Memory B cell (primary cell): ENCODE results near the gene SLC6A6.
A peak's percentile ranks its signal among the peaks of the same experiment; 100 is the strongest.

Experiments
- ATAC-seq: fragments of 150-1000 bp; cut with Tn5 transposase; 2 replicates; pipeline ENCODE4 v1.10.0; 2021; ENCODE audit warnings: low read depth, mild to moderate bottlenecking, moderate library complexity
- DNase-seq, 2 donors: peaks; one replicate each; pipeline ENCODE4 v3.0.0; 2022; ENCODE audit warnings: low spot score in 2 of 2
- H3K27ac Mint-ChIP-seq: one replicate; pipeline ENCODE4 v1.8.0; 2022; ENCODE audit warnings: mild to moderate bottlenecking, moderate library complexity, mixed read lengths
- H3K27me3 Mint-ChIP-seq: one replicate; pipeline ENCODE4 v1.8.0; 2022; ENCODE audit warnings: mixed read lengths
- H3K36me3 Mint-ChIP-seq: one replicate; pipeline ENCODE4 v1.8.0; 2022; ENCODE audit warnings: mild to moderate bottlenecking, mixed read lengths
- H3K4me1 Mint-ChIP-seq: one replicate; pipeline ENCODE4 v1.8.0; 2022; ENCODE audit warnings: mixed read lengths
- H3K4me3 Mint-ChIP-seq: one replicate; pipeline ENCODE4 v1.8.0; 2022; ENCODE audit warnings: mild to moderate bottlenecking, moderate library complexity, mixed read lengths
- H3K9me3 Mint-ChIP-seq: one replicate; pipeline ENCODE4 v1.8.0; 2022; ENCODE audit warnings: mixed read lengths

Gene SLC6A6

GRCh38 chr3:14459787-14460186, 57.4 kb downstream of the SLC6A6 start:
- DNase-seq (no peak), ATAC-seq (no peak)
- Mint-ChIP-seq H3K4me3 (no peak overlapping the region), H3K4me1 (peaks cover 6% of the 10 kb centered on the region), H3K27me3 (no peaks in the 10 kb centered on the region), H3K36me3 (peaks cover 19% of the 10 kb centered on the region), H3K9me3 (no peaks in the 10 kb centered on the region), H3K27ac (no peak overlapping the region)

- no peak overlapping the region for H3K27ac Mint-ChIP-seq
- H3K9me3 Mint-ChIP-seq = no peaks in the 10 kb centered on the region
- H3K27me3 Mint-ChIP-seq = no peaks in the 10 kb centered on the region
- H3K4me3 Mint-ChIP-seq = no peak overlapping the region
- H3K4me1 Mint-ChIP-seq = peaks cover 4% of the 10 kb centered on the region
- ATAC-seq (no peak), DNase-seq (no peak)
- H3K36me3 Mint-ChIP-seq = peaks cover 19% of the 10 kb centered on the region
These were observed 58.1 kb downstream of the SLC6A6 start for GRCh38 chr3:14460342-14461005.

- DNase-seq = no peak
- Mint-ChIP-seq H3K4me3 (no peak overlapping the region), H3K36me3 (peaks cover 20% of the 10 kb centered on the region), H3K4me1 (peaks cover 4% of the 10 kb centered on the region), H3K9me3 (no peaks in the 10 kb centered on the region), H3K27ac (peak overlapping the region; percentile 73), H3K27me3 (no peaks in the 10 kb centered on the region)
- no peak for ATAC-seq
These were observed 58.8 kb downstream of the SLC6A6 start for GRCh38 chr3:14461006-14461747.

GRCh38 chr3:14461748-14462324, 59.4 kb downstream of the SLC6A6 start:
- Mint-ChIP-seq H3K9me3 (no peaks in the 10 kb centered on the region), H3K27ac (peak overlapping the region; percentile 73), H3K27me3 (no peaks in the 10 kb centered on the region), H3K4me3 (no peak overlapping the region), H3K36me3 (peaks cover 20% of the 10 kb centered on the region), H3K4me1 (peaks cover 4% of the 10 kb centered on the region)
- no peak for DNase-seq
- peak; percentile 76 for ATAC-seq

GRCh38 chr3:14462738-14463137, 60.3 kb downstream of the SLC6A6 start:
- peaks cover 20% of the 10 kb centered on the region for H3K36me3 Mint-ChIP-seq
- no peak overlapping the region for H3K4me3 Mint-ChIP-seq
- no peaks in the 10 kb centered on the region for H3K9me3 Mint-ChIP-seq
- ATAC-seq (no peak), DNase-seq (no peak)
- no peaks in the 10 kb centered on the region for H3K27me3 Mint-ChIP-seq
- peak overlapping the region; percentile 42 for H3K27ac Mint-ChIP-seq
- H3K4me1 Mint-ChIP-seq = peaks cover 5% of the 10 kb centered on the region

GRCh38 chr3:14463330-14464140, 61.1 kb downstream of the SLC6A6 start:
- Mint-ChIP-seq H3K4me3 (no peak overlapping the region), H3K9me3 (no peaks in the 10 kb centered on the region), H3K27ac (peak overlapping the region; percentile 42), H3K27me3 (no peaks in the 10 kb centered on the region), H3K4me1 (peaks cover 9% of the 10 kb centered on the region), H3K36me3 (peaks cover 20% of the 10 kb centered on the region)
- no peak for ATAC-seq
- no peak for DNase-seq

- Mint-ChIP-seq H3K27me3 (no peaks in the 10 kb centered on the region), H3K9me3 (no peaks in the 10 kb centered on the region), H3K27ac (peak overlapping the region; percentile 38), H3K4me3 (no peak overlapping the region), H3K36me3 (peaks cover 18% of the 10 kb centered on the region), H3K4me1 (peaks cover 9% of the 10 kb centered on the region)
- ATAC-seq (no peak), DNase-seq (no peak)
These were observed 61.7 kb downstream of the SLC6A6 start for GRCh38 chr3:14464141-14464465.

GRCh38 chr3:14464521-14464920, 62.1 kb downstream of the SLC6A6 start:
- H3K27ac Mint-ChIP-seq = peak overlapping the region; percentile 38
- H3K4me3 Mint-ChIP-seq = no peak overlapping the region
- no peaks in the 10 kb centered on the region for H3K27me3 Mint-ChIP-seq
- no peaks in the 10 kb centered on the region for H3K9me3 Mint-ChIP-seq
- peaks cover 9% of the 10 kb centered on the region for H3K4me1 Mint-ChIP-seq
- H3K36me3 Mint-ChIP-seq = peaks cover 17% of the 10 kb centered on the region
- ATAC-seq = no peak
- DNase-seq = no peak

GRCh38 chr3:14465425-14465824, 63.0 kb downstream of the SLC6A6 start:
- no peaks in the 10 kb centered on the region for H3K9me3 Mint-ChIP-seq
- H3K27ac Mint-ChIP-seq = peak overlapping the region; percentile 62
- H3K27me3 Mint-ChIP-seq = no peaks in the 10 kb centered on the region
- H3K4me3 Mint-ChIP-seq = no peak overlapping the region
- H3K4me1 Mint-ChIP-seq = peaks cover 4% of the 10 kb centered on the region
- DNase-seq (no peak), ATAC-seq (no peak)
- H3K36me3 Mint-ChIP-seq = peaks cover 14% of the 10 kb centered on the region

GRCh38 chr3:14466179-14466903, 63.9 kb downstream of the SLC6A6 start:
- Mint-ChIP-seq H3K27me3 (no peaks in the 10 kb centered on the region), H3K9me3 (no peaks in the 10 kb centered on the region), H3K4me3 (no peak overlapping the region), H3K36me3 (peaks cover 14% of the 10 kb centered on the region), H3K27ac (no peak overlapping the region), H3K4me1 (peaks cover 4% of the 10 kb centered on the region)
- no peak for ATAC-seq
- DNase-seq = no peak

GRCh38 chr3:14467814-14468620, 65.6 kb downstream of the SLC6A6 start:
- no peak overlapping the region for H3K4me3 Mint-ChIP-seq
- no peaks in the 10 kb centered on the region for H3K27me3 Mint-ChIP-seq
- H3K4me1 Mint-ChIP-seq = peaks cover 4% of the 10 kb centered on the region
- ATAC-seq (peak; percentile 72), DNase-seq (peak; percentile 31 to 52)
- no peaks in the 10 kb centered on the region for H3K9me3 Mint-ChIP-seq
- peaks cover 16% of the 10 kb centered on the region for H3K36me3 Mint-ChIP-seq
- no peak overlapping the region for H3K27ac Mint-ChIP-seq

GRCh38 chr3:14468621-14468981, 66.2 kb downstream of the SLC6A6 start:
- no peak overlapping the region for H3K4me3 Mint-ChIP-seq
- peaks cover 19% of the 10 kb centered on the region for H3K36me3 Mint-ChIP-seq
- DNase-seq = no peak
- peaks cover 7% of the 10 kb centered on the region for H3K4me1 Mint-ChIP-seq
- no peak for ATAC-seq
- no peaks in the 10 kb centered on the region for H3K27me3 Mint-ChIP-seq
- H3K9me3 Mint-ChIP-seq = no peaks in the 10 kb centered on the region
- no peak overlapping the region for H3K27ac Mint-ChIP-seq

GRCh38 chr3:14470461-14470860, 68.1 kb downstream of the SLC6A6 start:
- no peaks in the 10 kb centered on the region for H3K9me3 Mint-ChIP-seq
- no peaks in the 10 kb centered on the region for H3K27me3 Mint-ChIP-seq
- ATAC-seq (no peak), DNase-seq (no peak)
- no peak overlapping the region for H3K4me3 Mint-ChIP-seq
- peaks cover 7% of the 10 kb centered on the region for H3K4me1 Mint-ChIP-seq
- no peak overlapping the region for H3K27ac Mint-ChIP-seq
- H3K36me3 Mint-ChIP-seq = peaks cover 23% of the 10 kb centered on the region
